Retinal pigment epithelial cell (primary cell): ENCODE measurements around the gene MCM3AP.

Experiments
- DNase-seq: peaks from one replicate; pipeline ENCODE4 v3.0.0-alpha.2; 2010; ENCODE audit warnings: low read depth
- H3K4me3 ChIP-seq: 2 replicates; pipeline ENCODE4 v1.5.1; 2011; ENCODE audit warnings: mild to moderate bottlenecking, low read length, control low read depth, moderate library complexity
- CTCF ChIP-seq: conservative IDR thresholded peaks from 2 replicates; pipeline ENCODE4 v1.5.1; 2011; ENCODE audit warnings: low read depth, low read length, control low read depth, inconsistent platforms

The MCM3AP gene

GRCh38 chr21:46308431-46308830 lies 23.0 kb upstream of the MCM3AP start:
- no peak for TF ChIP-seq CTCF
- H3K4me3 ChIP-seq = no peak overlapping the region
- DNase-seq = no peak

GRCh38 chr21:46307625-46308024 lies 22.2 kb upstream of the MCM3AP start:
- DNase-seq = no peak
- no peak overlapping the region for H3K4me3 ChIP-seq
- no peak for TF ChIP-seq CTCF

GRCh38 chr21:46304955-46305354 lies 19.5 kb upstream of the MCM3AP start:
- DNase-seq = no peak
- no peak for TF ChIP-seq CTCF
- H3K4me3 ChIP-seq = no peak overlapping the region

GRCh38 chr21:46304437-46304836 lies 19.0 kb upstream of the MCM3AP start:
- no peak for DNase-seq
- TF ChIP-seq CTCF = no peak
- no peak overlapping the region for H3K4me3 ChIP-seq

- TF ChIP-seq CTCF = no peak
- no peak overlapping the region for H3K4me3 ChIP-seq
- no peak for DNase-seq
Observed at GRCh38 chr21:46301759-46302158, 16.3 kb upstream of the MCM3AP start.

- DNase-seq = no peak
- no peak for TF ChIP-seq CTCF
- H3K4me3 ChIP-seq = no peak overlapping the region
Observed at GRCh38 chr21:46299167-46299566, 13.8 kb upstream of the MCM3AP start.

- no peak for DNase-seq
- TF ChIP-seq CTCF = no peak
- H3K4me3 ChIP-seq = peak overlapping the region; percentile 43
Observed at GRCh38 chr21:46297338-46298271, 12.2 kb upstream of the MCM3AP start.
